Adrenal gland (tissue), 5 donors: ENCODE data around the gene UBE2D3.

Experiments
- POLR2A ChIP-seq, 2 donors: fragments of 450-650 bp; IDR thresholded peaks; one replicate each; pipeline ENCODE4 v1.6.1; 2017; ENCODE audit warnings: antibody characterized with exemption in 2 of 2, mild to moderate bottlenecking in 2 of 2, moderate library complexity in 1 of 2
- TF ChIP-seq, protein P1 (sequence below), 6 experiments: fragments of 450-650 bp in 4 of 6; fragments of 200-600 bp in 2 of 6; sonication (generic) in 1 of 6; IDR thresholded peaks; 1 replicate in 5 of 6; 2 replicates in 1 of 6; pipeline versions ENCODE4 v1.5.1 to v1.8.0; 2016 to 2021; ENCODE audit warnings: antibody characterized with exemption in 6 of 6, mild to moderate bottlenecking in 2 of 6, moderate library complexity in 1 of 6
- donor health status: DM: no; HTN: no; CAD: no.

GRCh38 chr4:102847687-102848086 lies 20.3 kb upstream of the UBE2D3 start:
- TF ChIP-seq, protein P1, sequence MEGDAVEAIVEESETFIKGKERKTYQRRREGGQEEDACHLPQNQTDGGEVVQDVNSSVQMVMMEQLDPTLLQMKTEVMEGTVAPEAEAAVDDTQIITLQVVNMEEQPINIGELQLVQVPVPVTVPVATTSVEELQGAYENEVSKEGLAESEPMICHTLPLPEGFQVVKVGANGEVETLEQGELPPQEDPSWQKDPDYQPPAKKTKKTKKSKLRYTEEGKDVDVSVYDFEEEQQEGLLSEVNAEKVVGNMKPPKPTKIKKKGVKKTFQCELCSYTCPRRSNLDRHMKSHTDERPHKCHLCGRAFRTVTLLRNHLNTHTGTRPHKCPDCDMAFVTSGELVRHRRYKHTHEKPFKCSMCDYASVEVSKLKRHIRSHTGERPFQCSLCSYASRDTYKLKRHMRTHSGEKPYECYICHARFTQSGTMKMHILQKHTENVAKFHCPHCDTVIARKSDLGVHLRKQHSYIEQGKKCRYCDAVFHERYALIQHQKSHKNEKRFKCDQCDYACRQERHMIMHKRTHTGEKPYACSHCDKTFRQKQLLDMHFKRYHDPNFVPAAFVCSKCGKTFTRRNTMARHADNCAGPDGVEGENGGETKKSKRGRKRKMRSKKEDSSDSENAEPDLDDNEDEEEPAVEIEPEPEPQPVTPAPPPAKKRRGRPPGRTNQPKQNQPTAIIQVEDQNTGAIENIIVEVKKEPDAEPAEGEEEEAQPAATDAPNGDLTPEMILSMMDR (IDR thresholded peaks at IDR 0.05), result no peak
- TF ChIP-seq POLR2A (IDR thresholded peaks at IDR 0.05), result no peak
